ENCODE measurements around the gene ITGA2. TPM values are rescaled to one million over a fixed set of nuclear protein-coding genes. Genes with fewer than 3 reads are reported as not detected.

The ITGA2 gene
- 72.5 and 294 TPM in 2 replicates for total RNA-seq

GRCh38 chr5:52989025-52989780 is at the start of gene ITGA2:
TSS of gene ITGA2 (plus strand) at chr5:52989352. CDS start at chr5:52989469, 117 bp downstream.

GRCh38 chr5:53109443-53110127 is 120.4 kb downstream of the ITGA2 start, which contains the start of gene MOCS2:
TSS of gene MOCS2 (minus strand) at chr5:53109757. CDS start at chr5:53107174, 2,583 bp downstream.

Other genes with a start within 250 kb of the ITGA2 start
- 107 and 365 TPM in 2 replicates for gene ITGA1, start 201.4 kb upstream of the ITGA2 start, total RNA-seq
- gene PELO, start 201.4 kb upstream of the ITGA2 start, total RNA-seq: 38.1 and 40.1 TPM in 2 replicates
- 34.0 and 44.2 TPM in 2 replicates for gene MOCS2, start 120.4 kb downstream of the ITGA2 start, total RNA-seq

All from smooth muscle cell of the umbilical artery (primary cell).